ENCODE results near the gene DDX6. TPM values are rescaled to one million over a fixed set of nuclear protein-coding genes. Genes with fewer than 3 reads are reported as not detected.

DDX6 gene
- total and polyA plus RNA-seq, 9 of the 15 experiments (the other 6 are each of a cell fraction or from before 2014, with no cell fraction given) = 10.0 to 102 (median 58.2) TPM

- TF ChIP-seq ZHX1 (conservative IDR thresholded peaks at IDR 0.05; ENCODE audit: low read length) (no peak), KAT7 (CRISPR knock-in tag; IDR thresholded peaks at IDR 0.05; ENCODE audit: borderline replicate concordance) (peak; percentile 0; the same call in 1 of the 2 replicates), FOXJ2 (tag; IDR thresholded peaks at IDR 0.05) (peak; percentile 44; the same call in 1 of the 2 replicates), SP2 (IDR thresholded peaks at IDR 0.05; ENCODE audit: extremely low read depth, low read depth, low read length, poor library complexity, severe bottlenecking) (no peak), MITF (IDR thresholded peaks at IDR 0.05) (no peak), PHTF2 (CRISPR knock-in tag; IDR thresholded peaks at IDR 0.05) (no peak), E2F3 (CRISPR knock-in tag; IDR thresholded peaks at IDR 0.05) (no peak), ARID2 (IDR thresholded peaks at IDR 0.05) (no peak), FOXJ3 (CRISPR knock-in tag; IDR thresholded peaks at IDR 0.05) (no peak), KAT8 (IDR thresholded peaks at IDR 0.05; ENCODE audit: low read depth) (no peak), ZNF507 (tag; conservative IDR thresholded peaks at IDR 0.05) (no peak), MIER1 (IDR thresholded peaks at IDR 0.05; ENCODE audit: low read depth) (no peak), CEBPB (tag; IDR thresholded peaks at IDR 0.05) (no peak), ZC3H4 (CRISPR knock-in tag; IDR thresholded peaks at IDR 0.05; ENCODE audit: borderline replicate concordance) (no peak)
- TF ChIP-seq, protein P1, sequence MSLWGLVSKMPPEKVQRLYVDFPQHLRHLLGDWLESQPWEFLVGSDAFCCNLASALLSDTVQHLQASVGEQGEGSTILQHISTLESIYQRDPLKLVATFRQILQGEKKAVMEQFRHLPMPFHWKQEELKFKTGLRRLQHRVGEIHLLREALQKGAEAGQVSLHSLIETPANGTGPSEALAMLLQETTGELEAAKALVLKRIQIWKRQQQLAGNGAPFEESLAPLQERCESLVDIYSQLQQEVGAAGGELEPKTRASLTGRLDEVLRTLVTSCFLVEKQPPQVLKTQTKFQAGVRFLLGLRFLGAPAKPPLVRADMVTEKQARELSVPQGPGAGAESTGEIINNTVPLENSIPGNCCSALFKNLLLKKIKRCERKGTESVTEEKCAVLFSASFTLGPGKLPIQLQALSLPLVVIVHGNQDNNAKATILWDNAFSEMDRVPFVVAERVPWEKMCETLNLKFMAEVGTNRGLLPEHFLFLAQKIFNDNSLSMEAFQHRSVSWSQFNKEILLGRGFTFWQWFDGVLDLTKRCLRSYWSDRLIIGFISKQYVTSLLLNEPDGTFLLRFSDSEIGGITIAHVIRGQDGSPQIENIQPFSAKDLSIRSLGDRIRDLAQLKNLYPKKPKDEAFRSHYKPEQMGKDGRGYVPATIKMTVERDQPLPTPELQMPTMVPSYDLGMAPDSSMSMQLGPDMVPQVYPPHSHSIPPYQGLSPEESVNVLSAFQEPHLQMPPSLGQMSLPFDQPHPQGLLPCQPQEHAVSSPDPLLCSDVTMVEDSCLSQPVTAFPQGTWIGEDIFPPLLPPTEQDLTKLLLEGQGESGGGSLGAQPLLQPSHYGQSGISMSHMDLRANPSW (CRISPR knock-in tag; IDR thresholded peaks at IDR 0.05) = no peak
- TF ChIP-seq, protein P2, sequence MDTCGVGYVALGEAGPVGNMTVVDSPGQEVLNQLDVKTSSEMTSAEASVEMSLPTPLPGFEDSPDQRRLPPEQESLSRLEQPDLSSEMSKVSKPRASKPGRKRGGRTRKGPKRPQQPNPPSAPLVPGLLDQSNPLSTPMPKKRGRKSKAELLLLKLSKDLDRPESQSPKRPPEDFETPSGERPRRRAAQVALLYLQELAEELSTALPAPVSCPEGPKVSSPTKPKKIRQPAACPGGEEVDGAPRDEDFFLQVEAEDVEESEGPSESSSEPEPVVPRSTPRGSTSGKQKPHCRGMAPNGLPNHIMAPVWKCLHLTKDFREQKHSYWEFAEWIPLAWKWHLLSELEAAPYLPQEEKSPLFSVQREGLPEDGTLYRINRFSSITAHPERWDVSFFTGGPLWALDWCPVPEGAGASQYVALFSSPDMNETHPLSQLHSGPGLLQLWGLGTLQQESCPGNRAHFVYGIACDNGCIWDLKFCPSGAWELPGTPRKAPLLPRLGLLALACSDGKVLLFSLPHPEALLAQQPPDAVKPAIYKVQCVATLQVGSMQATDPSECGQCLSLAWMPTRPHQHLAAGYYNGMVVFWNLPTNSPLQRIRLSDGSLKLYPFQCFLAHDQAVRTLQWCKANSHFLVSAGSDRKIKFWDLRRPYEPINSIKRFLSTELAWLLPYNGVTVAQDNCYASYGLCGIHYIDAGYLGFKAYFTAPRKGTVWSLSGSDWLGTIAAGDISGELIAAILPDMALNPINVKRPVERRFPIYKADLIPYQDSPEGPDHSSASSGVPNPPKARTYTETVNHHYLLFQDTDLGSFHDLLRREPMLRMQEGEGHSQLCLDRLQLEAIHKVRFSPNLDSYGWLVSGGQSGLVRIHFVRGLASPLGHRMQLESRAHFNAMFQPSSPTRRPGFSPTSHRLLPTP (IDR thresholded peaks at IDR 0.05; ENCODE audit: borderline replicate concordance, extremely low read depth, insufficient read length) = no peak
Observed at GRCh38 chr11:118790357-118791110, 430 bp downstream of the DDX6 start (continued).

All from K562 (cell line).